ENCODE data around the gene COG2.
"Not testable (repeated sequence)": the region's sequence is repeated elsewhere in the genome, so short reads cannot be mapped to it uniquely, and the experiment has no call there.

COG2 gene

DNA sequence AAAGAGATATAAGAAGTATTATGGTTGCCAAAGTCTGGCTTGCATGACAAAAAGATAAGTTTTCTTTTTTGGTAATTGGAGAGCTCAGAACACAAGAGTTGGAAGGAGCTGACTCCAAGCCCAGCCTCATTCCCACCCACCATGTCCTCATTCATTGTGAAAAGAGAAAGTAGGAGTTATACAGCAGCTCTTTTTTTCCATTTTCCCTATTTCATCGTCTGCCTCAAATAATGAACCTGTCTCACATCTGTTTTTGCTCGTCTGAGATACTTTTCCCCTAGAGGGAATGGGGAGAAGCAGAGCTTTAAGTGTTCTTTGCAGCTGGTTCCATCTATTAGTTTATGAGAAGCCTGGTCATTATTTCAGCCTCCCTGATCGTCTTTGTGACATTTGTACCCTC is 36.9 kb downstream of the COG2 start:
- DNase-seq (ENCODE audit: low spot score): no peak

GRCh38 chr1:230679825-230680224 is 37.5 kb downstream of the COG2 start:
- DNase-seq (ENCODE audit: low spot score): no peak

DNA sequence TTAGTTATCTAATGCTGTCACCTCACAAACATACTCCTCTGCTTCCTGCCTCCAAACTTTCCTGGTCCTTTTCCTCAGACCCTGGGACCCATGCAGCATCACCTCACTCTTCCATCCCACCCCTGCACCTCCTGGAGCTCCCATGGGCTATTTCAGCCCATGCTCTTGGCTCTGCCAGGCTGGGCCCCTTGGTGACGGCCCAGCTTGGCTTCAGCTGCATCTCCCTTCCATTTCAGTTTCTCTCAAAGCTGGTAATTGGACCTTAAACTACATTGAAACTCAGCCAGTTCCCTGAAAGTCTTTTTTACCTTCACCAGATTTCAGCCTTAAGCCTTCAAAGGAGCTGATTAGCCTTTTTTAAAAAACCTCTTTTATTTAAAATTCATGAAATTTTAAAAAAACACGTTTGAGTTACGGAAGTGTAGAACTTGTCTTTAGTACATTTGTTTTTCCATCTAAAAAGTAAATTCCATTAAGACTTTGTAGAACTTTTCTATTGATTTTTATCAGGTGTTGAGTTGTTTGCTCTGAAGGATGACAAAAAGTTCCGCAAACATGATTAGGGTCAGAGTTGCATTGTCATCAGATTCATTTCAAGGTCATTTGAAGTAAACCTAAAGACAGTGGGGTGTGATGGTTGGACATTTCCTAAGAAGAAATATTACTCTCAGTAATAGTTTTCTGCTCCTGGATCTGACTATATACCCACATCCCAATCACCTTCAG is 38.2 kb downstream of the COG2 start:
- no peak for DNase-seq (ENCODE audit: low spot score)

DNA sequence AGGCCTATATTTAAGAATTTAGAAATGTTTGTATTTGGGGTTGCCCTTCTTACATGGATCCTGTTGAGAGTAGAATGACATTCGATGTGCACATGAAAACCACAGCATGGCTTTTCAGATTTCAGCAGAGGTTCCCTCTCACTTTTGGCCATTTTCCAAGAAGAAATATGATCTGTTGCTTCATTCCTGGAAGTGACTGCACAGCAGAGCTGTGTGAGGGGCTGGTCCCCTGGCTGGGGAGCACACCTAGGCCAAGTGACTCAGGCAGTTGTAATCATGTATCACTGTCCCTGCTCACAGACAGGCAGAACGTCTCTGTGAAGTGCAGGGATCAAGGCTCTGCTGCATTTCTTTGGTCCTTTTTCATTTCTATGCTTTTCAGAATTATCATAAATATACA is 39.3 kb downstream of the COG2 start:
- DNase-seq (ENCODE audit: low spot score): peak; percentile 31

GRCh38 chr1:230682274-230682673 is 40.0 kb downstream of the COG2 start:
- peak; percentile 28 for DNase-seq (ENCODE audit: low spot score)

DNA sequence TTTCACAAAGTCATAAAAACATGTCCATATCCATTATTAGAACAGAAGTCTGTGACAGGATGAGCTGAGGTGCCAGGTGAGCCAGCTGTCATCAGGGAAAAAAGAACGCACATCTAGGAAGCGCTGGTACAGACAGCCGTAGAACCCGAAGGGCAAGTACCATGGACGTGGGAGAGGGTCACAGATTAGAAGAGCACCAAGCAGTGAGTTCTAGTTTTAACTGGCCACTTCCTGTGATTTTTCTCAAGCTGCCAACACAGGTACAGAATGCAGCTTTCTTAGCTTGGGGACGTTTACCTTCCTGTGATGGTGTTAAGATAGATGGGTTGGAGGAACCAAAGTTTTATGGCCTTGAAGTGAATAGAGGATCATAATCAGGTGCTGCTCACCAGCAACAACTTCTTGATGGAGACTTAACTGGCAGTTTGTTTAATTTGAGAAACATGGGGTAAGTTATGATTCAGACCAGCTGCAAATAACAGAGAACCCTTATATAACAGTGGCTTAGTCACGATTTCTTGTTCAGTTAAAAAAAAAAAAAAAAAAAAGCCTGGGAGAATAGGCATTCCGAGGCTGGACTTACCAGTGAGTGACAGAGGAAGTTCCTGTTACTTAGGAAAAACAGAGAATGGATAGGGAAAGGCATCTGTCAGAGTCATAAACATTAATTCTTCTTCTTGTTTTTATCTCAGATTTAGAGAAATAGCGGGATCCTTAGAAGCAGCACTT is 40.8 kb downstream of the COG2 start:
- DNase-seq (ENCODE audit: low spot score): peak; percentile 67

DNA sequence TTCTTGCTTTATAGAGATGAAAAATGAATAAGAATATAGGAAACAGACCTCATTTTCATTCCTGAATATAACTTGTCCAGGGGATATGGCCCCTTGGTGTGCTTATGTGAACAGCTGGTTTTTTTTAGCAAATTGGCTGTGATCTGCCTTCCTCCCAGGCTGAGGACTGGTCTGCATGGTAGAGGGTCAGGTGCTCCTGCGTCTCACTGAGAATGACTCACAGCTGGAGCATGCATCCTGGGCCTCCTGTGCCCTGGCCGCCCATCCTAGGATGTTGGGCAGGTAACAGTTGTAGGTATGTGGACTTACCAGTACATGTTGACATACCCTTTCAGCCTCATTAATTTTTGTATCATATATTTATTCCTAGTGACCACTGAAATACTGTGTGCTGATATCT is 41.9 kb downstream of the COG2 start:
- no peak for DNase-seq (ENCODE audit: low spot score)

DNA sequence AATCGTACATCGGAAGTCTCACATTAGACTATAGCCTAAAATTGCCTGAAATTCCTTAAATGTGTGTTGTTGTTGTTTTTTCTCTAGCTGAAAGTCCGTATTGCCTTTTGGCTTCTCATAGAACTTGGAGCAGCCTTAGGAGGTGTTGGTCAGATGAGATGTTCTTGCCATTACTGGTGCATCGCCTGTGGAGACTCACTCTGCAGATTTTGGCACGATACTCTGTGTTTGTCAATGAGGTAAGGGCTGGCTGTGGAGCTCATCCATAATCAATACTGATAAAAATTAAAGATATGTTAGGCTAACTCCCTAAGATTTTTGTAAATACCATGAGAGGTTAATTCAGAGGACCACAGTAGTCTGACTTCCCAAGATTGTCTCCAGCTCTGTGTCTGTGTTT is 42.7 kb downstream of the COG2 start:
- no peak for DNase-seq (ENCODE audit: low spot score)

DNA sequence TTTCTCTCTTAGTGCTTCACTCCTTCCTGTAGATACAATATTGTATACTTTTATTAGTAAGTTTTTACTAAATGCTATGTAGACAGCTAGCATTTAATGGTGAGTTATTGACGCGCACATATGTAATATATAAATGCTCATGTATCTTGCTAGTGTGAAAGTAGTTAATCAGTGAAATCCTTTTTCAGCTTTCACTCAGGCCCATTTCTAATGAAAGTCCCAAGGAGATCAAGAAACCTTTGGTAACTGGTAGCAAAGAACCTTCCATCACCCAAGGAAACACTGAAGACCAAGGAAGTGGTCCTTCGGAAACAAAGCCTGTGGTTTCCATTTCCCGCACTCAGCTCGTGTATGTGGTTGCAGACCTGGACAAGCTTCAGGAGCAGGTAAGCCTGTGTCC is 44.5 kb downstream of the COG2 start:
- DNase-seq (ENCODE audit: low spot score): no peak

DNA sequence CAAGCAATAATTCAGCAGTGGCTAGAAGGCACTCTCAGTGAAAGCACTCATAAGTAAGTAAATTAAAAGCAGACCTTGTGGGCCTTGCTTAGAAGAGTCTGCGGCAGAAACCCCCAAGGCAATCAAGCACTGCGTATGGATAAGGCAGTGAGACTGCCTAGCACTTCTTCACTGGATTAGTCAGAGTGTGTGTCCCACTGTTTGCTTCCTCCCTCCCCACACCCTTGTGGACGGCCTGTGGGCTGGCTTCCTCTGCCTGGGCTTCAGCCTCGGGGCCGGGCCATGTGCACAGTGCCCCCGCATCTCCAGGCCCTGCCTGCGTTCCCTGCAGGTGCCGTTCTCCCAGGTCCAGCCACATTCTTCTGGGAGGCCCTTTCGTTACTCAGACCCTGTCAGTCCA is 47.8 kb downstream of the COG2 start:
- DNase-seq (ENCODE audit: low spot score): no peak

DNA sequence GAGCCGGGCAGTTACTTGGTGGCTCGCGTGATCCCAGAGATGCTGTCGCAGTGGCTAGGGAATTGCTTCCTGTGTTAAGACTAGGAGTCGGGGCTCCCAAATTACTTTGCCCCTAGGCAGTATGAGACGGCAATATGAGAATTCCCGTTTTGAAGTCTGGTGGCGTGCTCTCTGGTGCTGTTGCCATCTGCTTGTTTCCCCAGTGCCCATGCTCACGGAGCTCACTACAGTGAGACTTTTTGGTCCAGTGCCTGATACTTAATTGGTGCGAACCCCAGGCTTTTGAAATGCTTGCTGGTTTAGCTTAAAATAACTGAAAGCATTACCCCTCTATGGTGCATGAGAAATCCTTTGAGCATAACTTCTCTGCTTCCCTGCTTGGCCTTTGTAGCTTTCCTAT is 49.3 kb downstream of the COG2 start:
- DNase-seq (ENCODE audit: low spot score): no peak

DNA sequence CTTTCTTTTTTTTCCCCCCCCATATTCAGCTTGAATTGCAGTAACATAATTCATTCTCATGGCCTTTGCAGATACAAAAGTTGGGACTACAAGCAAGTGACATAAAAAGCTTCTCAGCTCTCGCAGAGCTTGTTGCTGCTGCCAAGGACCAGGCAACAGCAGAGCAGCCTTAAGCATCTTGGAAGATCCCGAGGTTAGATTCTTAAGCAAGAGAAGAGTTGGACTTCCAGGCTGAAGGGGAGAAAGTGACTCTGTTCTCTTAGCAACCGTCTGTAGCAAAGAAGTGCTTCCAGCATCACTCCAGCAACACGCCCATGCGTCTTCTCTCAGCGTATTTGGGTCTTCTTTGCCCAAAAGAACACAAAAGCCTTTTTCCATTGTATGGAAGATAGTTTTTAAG is 50.9 kb downstream of the COG2 start:
- DNase-seq (ENCODE audit: low spot score): no peak

DNA sequence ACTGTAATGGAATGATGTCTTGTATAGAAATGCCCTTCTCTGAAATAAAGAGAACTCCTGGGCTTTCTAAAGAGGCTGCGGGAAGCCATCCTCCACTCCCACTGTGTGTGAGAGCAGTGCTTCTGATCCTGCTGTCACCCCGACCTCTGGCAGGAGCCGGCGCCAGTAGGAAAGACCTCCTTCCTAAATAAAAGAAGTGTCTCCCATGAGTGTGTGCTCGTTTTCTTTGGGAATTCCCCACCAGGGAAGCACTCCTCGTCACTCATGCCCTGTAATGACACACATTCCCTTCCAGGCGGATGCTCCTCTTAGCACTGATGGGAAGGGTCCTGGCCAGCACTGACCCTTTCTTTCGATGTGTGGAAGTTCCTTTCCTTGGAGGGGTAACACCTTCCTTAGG is 51.5 kb downstream of the COG2 start:
- DNase-seq (ENCODE audit: low spot score): no peak

DNA sequence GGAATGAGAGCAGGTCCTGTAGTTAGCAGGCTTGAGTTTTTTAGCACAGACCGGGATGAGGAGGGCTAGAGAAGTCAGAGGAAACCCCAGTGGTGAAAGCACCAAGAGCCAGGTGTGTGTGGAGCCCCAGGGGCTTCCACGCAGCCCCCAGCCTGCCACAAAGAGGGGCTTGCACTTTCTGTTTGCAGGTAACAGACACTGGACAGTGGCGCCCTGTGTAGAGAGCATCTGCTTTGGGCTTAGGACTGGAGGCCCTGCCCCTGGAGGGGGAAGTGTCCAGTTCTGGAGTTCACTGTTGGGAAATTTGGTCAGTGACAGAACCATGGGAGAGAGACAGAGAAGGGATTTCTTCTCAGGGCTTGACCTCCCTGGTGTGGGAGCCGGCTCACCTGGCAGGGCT is 52.2 kb downstream of the COG2 start:
- DNase-seq (ENCODE audit: low spot score): no peak

DNA sequence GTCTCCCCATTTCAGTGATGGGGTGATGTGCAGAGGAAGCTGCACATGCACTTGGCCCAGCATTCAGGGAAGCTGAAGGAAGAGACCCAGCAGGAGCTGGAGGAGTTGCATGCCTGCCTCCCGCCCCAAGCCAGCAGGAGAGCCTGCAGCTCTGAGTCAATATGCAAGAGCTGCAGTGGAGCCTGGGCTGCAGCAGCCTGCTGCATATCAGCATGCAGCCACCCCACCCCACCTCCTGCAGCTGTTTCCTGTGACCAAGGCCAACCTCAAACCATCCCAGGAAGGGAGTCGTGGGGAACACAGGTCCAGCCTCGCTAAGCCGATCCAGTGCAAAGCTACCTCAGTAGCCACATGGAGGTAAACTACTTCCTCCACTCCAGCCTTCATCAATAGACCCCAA is 52.7 kb downstream of the COG2 start:
- no peak for DNase-seq (ENCODE audit: low spot score)

DNA sequence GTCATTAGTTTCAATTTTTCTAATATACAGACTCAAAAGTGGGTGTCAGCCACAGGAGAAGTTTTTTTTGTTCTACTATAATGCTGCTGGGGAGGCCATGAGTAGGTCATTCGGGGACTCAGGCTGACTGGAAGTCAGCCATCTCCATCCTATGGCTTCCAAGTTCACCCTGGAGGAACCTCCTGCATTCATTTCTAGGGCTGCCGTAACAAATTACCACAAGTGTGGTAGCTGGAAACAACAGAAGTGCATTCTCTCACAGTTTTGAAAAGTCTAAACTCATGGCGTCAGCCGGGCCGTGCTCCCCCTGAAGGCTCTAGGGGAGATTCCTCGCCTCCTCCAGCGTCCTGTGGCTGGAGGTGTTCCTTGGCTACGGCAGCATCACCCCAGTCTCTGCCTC is 53.9 kb downstream of the COG2 start:
- DNase-seq (ENCODE audit: low spot score): no peak

DNA sequence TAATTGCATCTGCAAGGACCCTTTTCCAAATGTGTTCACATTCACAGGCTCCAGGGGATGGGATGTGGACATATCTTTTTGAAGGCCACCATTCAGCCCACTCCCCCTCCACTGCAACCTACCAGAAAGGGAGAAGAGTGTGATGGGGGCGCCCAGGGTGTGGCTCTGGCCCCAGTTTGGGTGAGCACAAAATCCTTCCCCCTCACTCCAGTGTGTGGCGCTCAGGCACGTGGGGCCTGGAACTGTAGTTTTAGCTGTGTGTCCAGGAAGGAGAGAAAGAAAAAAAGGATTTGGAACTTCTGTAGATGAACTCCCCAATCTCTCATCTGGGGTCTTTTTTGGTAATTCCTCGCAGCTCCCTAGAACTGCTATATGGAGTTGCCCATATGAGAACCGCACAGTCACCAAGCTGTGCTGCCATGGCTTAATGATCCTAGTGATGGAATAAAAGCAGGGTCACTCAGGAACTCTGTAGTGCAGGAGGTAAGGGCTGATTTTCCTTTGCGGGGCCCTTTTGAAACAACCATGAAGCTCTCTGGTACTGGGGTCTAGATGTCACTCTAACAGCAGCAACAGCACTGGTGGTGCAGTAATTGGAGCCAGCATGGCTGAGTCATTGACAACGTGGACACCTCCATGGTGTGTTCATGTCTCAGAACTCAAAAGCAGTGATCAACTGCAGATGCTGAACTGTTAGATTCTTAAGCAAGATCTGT is 54.6 kb downstream of the COG2 start:
- no peak for DNase-seq (ENCODE audit: low spot score)

DNA sequence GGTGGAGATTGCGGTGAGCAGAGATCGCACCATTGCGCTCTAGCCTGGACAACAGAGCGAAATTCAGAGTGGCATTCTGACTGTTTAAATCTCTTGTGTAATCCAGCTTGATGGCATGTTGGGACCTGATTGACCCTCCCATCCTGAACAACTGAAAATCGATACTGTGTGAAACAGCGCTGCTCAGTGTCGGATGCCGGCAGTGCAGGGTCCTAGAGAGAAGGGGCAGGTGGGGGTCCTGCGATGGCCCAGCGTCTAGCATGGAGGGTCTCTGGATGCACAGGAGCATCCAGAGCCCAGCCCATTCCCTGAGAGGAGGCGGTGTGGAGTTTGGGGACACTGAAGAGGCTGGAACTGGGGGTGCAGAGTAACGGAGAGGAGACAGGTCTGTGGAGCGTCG is 55.8 kb downstream of the COG2 start:
- DNase-seq (ENCODE audit: low spot score): no peak

DNA sequence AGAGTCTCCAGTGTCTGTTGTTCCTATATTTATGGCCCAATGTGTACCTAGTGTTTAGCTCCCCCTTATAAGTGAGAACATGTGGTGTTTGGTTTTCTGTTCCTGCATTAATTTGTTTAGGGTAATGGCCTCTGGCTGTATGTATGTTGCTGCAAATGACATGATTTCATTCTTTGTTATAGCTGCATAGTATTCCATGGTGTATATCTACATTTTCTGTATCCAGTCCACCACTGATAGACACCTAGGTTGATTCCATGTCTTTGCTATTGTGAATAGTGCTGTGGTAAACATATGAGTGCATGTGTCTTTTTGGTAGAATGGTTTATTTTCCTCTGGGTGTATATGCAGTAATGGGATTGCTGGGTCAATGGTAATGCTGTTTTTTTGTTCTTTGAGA is 56.7 kb downstream of the COG2 start:
- not testable (repeated sequence) for DNase-seq (ENCODE audit: low spot score)

GRCh38 chr1:230699716-230700115 is 57.4 kb downstream of the COG2 start:
- no peak for DNase-seq (ENCODE audit: low spot score)

- DNase-seq (ENCODE audit: low spot score): no peak
Observed at GRCh38 chr1:230700132-230700531, 57.9 kb downstream of the COG2 start.

GRCh38 chr1:230701434-230701833 is 59.2 kb downstream of the COG2 start:
- no peak for DNase-seq (ENCODE audit: low spot score)
